Inferior parietal cortex (tissue), 1 donor: ENCODE data around the gene P4HB.

Experiments
- DNase-seq: peaks from one replicate; pipeline ENCODE4 v3.0.0-alpha.2; 2016; ENCODE audit errors: extremely low spot score

Gene P4HB

DNA sequence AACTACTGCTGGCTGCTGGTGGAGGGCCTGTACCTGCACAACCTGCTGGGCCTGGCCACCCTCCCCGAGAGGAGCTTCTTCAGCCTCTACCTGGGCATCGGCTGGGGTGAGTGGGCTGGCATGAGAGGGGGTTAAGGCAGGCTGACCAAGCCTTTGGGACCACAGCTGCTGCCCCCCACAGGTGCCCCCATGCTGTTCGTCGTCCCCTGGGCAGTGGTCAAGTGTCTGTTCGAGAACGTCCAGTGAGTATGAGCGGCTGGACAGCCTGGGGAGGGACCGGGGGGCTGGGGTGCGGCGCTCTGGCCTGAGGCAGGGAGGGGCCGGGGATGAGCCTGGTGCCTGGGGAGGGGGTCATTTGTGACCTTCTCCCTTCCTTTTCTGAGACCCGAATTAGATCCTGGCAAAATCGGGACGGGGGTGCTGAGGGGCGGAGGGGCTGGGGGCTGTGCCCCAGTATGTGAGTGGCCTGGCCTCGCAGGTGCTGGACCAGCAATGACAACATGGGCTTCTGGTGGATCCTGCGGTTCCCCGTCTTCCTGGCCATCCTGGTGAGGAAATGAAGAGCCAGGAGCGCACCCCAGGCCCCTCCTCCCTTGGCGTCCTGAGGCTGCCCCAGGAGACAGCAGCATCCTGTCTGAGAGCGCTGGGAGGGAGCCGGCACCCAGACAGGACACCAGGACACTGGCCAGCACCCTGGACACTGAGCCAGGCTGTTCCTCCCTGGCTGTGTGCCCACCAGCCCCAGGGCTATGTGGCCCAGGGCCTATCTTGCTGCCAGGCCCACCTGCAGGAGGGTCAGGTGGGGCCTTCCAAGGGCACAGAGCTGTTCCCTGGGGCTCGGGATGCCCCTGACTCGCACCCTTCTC, 48.4 kb downstream of the P4HB start:
- no peak for DNase-seq

DNA sequence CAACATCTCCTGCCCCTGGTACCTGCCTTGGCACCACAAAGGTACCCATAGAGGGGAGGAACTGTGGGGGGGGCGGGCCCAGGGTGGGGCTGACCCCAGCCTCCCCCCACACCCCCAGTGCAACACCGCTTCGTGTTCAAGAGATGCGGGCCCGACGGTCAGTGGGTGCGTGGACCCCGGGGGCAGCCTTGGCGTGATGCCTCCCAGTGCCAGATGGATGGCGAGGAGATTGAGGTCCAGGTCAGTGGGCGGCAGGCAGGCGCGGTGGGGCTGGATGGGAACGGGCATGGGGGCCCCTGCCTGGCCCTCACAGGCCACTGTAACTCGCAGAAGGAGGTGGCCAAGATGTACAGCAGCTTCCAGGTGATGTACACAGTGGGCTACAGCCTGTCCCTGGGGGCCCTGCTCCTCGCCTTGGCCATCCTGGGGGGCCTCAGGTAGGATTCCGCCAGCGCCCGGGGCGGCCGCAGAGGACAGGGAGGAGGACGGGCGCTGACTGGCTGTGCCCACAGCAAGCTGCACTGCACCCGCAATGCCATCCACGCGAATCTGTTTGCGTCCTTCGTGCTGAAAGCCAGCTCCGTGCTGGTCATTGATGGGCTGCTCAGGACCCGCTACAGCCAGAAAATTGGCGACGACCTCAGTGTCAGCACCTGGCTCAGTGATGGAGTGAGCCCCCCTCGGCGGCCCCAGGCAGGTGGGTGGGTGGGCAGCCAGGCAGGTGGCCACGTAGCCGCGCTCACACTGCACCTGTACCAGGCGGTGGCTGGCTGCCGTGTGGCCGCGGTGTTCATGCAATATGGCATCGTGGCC, 49.2 kb downstream of the P4HB start:
- DNase-seq, result no peak

DNA sequence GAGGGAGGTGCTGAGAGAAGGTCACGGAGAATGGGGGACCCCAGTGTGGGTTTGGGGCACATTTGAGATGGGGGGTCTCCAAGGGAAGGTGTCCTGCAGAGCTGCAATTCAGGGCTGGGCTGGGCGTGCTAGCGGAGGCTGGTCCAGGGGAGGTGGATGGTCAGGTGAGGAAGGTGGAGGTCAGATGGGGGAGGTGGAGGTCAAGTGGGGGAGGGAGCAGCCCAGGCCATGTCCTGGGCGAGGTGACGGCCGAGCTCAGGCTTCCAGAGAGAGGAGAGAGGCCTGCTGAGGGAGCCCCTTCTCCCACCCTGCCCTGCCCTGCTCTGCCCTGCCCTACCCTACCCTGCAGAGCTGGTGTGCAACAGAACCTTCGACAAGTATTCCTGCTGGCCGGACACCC, 49.9 kb downstream of the P4HB start:
- no peak for DNase-seq

DNA sequence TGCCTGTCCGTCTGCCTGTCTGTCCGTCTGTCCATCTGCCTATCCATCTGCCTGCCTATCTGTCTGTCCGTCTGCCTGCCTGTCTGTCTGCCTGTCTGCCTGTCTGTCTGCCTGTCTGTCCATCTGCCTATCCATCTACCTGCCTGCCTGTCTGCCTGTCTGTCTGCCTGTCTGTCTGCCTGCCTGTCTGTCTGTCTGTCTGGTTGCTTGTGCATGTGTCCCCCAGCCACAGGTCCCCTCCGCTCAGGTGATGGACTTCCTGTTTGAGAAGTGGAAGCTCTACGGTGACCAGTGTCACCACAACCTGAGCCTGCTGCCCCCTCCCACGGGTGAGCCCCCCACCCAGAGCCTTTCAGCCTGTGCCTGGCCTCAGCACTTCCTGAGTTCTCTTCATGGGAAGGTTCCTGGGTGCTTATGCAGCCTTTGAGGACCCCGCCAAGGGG, 50.8 kb downstream of the P4HB start:
- no peak for DNase-seq

DNA sequence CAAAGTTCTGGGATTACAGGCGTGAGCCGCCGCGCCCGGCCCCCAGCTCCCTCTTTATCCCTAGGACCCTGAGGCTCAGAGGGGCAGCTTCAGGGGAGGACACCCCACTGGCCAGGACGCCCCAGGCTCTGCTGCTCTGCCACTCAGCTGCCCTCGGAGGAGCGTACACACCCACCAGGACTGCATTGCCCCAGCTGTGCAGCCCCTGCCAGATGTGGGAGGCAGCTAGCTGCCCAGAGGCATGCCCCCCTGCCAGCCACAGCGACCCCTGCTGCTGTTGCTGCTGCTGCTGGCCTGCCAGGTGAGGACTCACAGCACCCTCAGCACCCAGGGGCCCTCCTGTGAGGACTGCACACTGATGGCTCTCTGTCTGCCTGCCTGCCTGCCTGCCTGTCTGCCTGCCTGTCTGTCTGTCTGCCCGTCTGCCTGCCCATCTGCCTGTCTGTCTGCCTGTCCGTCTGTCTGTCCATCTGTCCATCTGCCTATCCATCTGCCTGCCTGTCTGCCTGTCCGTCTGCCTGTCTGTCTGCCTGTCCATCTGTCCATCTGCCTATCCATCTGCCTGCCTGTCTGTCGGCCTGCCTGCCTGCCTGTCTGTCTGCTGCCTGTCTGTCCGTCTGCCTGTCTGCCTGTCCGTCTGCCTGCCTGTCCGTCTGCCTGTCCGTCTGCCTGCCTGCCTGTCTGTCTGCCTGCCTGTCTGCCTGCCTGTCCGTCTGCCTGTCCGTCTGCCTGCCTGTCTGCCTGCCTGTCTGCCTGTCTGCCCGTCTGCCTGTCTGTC, 51.4 kb downstream of the P4HB start:
- DNase-seq, result no peak

DNA sequence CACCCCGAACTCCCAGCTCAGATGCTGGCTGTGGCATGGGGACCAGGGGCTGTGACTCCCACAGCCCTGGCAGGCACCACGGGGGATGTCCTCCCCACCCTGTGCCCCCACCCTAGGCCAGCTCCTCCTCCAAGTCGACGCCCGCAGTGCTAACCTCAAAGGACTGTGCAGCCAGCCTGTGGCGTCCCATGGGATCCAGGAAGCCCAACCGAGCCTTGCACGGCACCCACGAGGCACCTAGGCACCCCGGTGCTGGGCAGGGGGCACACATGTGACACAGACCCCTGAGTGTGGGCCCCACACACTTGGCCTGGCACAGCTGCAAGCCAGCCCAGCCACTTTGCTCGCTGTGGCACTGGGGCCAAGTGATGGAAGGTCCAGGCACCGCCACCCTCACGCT, 52.5 kb downstream of the P4HB start:
- DNase-seq, result no peak

DNA sequence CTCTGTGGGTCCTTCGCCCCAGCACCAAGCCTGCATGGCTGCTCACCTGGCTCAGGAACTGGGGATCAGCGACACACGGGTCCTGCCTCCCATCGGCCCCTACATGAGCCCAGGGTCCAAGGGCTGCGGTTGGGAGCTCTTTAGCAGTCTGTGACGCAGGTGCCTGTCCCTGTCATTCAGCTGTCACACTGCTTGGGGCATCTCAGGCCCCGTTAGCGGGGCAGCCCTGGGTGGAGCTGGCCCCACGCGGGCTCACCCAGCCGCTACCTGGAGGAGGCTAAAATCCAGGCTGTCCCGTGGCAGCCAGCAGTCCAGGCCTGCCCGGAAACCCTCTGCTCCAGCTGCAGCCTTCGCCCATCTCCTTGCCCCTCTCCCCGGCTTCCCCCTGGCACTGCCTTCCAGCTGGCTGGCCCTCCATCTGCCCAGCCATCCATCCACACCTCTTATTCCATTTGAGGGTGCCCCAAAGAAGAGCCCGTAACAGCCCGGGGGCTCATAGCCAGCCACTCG, 53.1 kb downstream of the P4HB start:
- DNase-seq, result no peak

DNA sequence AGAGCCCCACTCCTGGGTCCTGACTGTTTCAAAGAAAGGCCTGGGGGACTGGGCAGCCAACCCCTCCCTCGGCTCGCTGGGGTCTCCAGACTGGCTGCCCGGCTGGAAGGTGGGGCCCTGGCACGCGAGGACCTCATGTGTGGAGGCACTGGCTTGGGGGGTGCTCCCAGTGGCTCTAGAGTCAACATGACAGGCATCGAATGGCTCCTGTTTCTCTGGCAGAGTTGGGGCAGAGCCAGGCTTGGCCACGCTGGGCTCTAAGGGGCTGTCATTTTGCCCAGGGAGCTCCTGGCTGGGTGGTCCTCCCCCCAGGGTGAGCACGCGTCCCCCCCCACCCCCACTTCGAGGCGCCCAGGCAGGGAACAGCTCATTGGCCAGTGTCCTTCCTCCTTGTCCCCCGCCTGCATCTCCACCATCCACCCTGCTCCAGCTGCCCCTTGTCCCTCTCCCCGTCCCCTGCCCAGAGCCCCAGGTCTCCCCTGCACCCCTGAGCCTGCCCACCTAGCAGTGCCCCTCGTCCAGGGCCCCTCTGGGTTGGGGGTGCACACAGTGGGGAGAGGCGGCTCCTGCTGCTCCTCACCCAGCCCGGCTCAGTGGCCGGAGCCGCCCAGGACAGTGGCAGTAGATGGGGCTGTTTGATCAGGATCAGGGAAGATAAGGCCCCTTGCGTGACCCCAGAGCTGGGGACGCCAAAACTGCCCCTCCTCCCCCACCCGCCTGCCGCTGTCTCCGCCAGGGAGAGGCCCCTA, 53.7 kb downstream of the P4HB start:
- DNase-seq, result no peak

DNA sequence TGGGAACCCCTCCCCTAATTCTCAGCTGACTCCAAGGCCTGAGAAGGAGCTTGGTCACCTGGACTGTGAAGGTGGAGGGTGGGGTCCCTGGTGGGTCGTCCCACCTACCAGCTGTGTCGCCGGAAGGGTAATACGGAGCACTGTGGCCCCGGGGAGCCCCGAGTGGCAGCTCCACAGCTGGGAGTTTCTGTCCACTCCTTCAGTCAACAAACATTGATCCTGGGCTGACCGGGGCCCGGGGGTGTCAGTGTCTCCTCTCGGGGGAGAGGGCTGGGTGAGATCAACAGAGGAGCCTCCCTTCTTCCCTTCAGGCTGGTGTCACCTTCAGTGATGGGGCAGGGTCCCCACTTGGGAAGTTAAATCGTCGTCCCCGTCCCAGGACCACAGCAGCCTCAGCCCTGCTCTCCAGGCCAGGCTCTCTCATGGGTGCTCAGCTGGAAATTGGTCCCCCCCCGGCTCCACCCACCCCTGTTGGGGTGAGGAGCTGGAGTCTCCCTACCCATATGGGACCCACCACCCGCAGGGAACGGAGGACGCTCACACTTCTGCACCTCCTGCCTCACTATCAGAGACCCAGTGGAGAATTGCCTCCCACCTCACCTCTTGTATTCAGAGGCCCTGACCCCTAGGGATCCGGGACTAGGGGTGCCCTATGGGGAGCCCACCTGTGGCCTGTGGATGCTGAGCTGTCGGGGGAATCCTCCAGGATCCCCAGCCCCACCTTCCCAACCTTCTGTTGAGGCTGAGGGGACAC, 54.5 kb downstream of the P4HB start:
- no peak for DNase-seq

DNA sequence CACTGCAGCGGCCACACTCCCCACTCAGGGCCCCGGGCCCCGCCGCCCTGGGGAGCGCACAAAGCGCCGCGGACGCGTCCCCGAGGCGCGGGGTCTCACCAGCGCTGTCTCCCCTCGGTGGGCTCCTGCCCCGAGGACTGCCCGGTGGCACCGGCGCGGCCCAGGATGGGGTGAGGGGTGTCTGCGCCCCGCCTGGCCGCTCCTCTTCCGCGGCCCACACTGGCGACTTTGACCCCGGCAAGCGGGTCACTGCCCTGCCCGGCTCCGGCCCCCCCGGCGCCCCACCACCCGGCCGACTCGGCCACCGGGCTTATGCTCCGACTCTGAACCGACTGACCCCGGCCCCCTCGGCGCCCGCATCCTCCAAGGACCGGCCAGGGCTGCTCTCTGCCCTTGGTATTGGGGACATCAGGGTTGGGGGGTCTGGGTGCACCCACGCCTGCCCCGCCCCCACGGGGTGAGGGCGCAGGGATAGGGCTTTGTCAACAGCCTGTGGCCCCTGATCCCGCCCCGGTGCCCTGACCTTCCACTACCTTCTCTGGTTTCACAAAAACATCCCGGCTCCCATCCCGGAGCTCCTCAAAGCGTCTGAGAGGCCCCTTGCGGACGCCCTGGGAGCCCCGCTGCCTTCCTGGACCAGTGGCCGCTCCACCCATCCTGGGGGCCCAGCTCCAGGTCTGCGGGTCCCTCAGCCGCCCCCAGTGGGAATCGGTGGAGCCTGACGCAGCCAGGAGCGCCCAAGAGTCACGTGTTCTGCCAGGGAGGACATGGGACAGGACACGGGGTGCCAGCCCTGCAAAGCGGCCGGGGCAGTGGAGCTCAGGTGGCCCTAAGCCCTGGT, 55.6 kb downstream of the P4HB start:
- no peak for DNase-seq

DNA sequence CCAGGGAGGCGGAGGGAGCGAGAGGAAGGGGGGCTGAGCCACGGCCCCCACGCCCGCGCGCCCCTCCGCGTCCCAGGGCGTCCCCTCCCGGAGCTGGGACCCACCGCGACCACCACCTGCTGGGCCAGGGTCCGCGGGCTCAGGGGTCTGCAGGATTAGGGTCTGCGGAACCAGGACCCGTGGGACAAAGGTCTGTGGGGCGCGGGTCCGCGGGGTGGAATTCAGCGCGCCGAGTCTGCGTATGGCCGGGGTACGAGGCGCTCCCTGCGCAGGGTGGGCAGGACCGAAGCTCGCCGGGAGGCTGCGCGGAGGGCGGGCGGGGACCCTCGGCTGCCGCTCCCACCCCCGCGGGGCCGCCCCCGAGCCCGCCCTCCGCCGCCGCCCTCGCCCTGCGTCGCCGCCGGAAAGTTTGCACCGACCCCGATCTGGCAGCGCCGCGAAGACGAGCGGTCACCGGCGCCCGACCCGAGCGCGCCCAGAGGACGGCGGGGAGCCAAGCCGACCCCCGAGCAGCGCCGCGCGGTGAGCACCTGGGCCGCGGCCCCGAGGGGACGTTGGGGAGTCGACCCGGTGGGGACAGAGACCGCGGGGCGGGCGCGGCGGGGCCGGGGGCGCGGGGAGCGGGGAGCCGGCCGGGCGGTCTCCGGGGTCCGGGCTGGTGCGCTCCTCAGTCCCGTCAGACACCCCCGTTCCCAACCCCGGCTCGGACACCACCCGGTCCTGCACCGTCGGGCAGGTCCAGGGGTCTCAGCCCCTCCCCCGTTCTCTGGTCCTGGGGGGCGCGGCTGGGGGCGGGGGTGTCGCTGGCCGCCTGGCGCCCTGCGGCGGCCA, 56.4 kb downstream of the P4HB start, which contains the start of gene GCGR:
GCGR (plus strand) TSS at position 423 of the 831 bp plus-strand sequence. CDS start 4,869 bp downstream, outside the sequence.
- no peak for DNase-seq

DNA sequence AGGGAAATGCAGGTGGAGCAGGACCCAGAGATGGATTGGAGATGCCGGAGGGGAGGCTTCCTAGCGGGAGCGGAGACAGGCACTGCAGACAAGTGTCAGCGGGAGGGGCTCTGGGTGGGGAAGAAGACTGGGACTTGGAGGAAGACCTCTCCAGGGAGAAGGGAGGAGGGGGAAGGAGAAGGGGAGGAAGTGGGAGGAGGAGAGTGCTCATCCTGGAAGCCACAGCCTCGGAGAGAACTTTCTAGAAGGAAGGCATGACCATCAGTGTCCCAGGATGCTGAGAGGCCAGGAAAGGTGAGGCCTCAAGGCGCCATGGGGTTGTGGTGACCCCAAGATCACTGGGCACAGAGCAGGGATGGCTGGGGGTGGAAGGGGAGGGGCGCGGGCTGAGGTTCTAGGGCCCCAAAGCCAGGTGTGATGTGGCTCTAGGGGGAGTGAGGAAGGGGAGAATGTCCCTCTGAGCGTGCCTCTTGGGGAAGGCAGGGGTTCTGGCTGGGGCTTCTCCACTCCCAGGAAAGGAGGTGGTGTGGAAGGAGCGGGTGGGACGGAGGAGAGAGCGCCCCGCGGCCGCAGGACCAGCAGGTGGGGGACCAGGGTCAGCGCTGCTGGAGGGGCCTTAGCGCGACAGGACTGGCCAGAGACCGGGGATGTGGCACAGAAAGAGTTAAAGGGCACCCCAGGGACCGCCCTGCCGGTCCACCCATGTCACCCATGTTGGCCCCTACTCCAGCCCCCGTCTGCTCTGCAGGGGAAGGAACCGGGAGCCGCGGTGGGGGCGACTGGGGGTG, 57.3 kb downstream of the P4HB start:
- no peak for DNase-seq

DNA sequence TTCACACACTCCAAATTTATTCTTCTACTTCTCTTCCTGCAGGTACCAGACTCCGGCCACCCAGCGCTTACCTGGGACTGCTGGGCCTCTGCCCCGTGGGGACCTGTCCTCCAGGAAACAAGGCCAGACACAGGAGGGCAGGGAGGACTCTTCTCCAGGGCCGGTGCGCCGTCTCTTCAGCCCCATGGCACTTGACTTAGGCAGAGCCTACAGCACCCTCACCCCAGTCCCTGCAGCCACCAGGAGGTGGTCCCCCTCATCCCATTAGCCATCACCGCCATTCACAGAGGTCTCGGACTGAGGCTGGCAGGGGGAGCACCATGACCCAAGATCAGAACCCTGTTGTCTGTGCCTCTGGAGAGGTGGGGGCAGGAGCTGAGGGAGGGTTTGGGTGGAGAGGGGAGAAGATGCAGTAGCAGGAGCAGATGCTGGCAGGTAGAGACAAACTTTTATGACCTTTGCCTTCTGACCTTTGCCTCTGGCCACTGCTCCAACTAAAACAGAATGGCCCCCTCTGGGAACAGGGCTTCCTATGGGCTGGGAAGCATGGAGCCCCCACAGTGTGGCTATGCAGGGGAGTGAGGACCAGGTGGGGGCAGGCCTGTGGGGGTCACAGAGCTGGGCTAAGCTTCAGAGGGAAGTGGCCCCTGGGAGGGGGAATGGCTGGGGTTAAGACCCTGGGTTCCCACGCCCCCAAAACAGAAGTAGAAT, 58.1 kb downstream of the P4HB start:
- DNase-seq, result no peak

DNA sequence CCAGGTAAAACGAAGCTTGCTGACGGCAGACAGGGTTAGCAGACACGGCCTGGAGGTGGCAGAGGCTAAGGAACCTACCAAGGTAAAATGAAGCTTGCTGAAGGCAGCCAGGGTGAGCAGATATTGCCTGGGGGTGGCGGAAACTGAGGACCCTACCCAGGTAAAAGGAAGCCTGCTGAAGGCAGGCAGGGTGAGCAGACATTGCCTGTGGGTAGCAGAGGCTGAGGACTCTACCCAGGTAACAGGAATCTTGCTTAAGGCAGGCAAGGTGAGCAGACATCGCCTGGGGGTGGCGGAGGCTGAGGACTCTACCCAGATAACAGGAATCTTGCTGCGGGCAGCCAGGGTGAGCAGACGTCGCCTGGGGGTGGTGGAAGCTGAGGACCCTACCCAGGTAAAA, 59.0 kb downstream of the P4HB start:
- no peak for DNase-seq

DNA sequence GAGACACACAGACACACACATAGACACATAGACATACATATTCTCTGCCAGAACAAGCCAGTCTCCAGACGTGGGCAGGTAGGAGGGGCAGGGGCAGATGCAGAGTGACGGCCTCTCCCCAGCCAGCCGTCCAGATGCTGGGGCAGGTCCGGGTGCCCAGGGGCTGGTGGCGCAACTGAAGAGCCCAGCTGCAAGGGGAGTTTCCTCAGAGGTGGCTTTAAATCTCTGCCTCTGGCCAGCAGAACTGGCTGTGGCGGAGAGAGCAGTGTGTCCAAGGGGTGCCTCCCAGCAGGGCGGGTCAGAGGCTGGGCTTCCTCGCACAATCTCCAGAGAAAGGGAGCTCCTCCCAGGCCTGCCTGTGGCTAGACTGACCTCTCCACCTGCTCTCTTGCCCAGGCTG, 65.8 kb downstream of the P4HB start:
- DNase-seq, result no peak

DNA sequence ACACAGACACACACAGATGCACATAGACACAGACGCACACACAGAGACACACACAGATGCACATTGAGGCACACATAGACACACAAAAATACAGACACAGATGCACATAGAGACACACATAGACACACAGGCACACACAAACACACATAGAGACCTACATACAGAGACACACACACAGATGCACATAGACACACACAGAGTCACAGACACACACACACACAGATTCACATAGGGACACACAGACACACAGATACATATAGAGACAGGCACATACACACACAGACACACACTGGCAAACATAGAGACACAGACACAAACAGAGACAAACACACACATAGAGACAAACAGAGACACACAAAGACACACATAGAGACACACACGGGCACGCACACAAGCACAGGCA, 66.3 kb downstream of the P4HB start:
- DNase-seq, result no peak
